BLaER1 treated with 17β-estradiol and CSF1 and Interleukin-3, amounts not matched to agents 10 nM and 100 nM (cell line): ENCODE results near the gene GLIPR1L1.
"Not testable (repeated sequence)": the region's sequence is repeated elsewhere in the genome, so short reads cannot be mapped to it uniquely, and the experiment has no call there.

Experiments used
- H3K27ac ChIP-seq, 11 experiments: shearing (Covaris generic); formaldehyde crosslinking; 2 replicates each; pipeline ENCODE4 v1.8.1; 2022
- H3K27me3 ChIP-seq, 11 experiments: shearing (Covaris generic); formaldehyde crosslinking; 2 replicates each; pipeline ENCODE4 v1.8.1; 2022
- H3K36me3 ChIP-seq, 11 experiments: shearing (Covaris generic); formaldehyde crosslinking; 2 replicates each; pipeline ENCODE4 v1.8.1; 2022
- H3K4me1 ChIP-seq, 10 experiments: shearing (Covaris generic); formaldehyde crosslinking; 2 replicates each; pipeline ENCODE4 v1.8.1; 2022
- H3K4me2 ChIP-seq, 11 experiments: shearing (Covaris generic); formaldehyde crosslinking; 2 replicates each; pipeline ENCODE4 v1.8.1; 2022
- H3K4me3 ChIP-seq, 10 experiments: shearing (Covaris generic); formaldehyde crosslinking; 2 replicates each; pipeline ENCODE4 v1.8.1; 2022
- H3K9ac ChIP-seq, 11 experiments: shearing (Covaris generic); formaldehyde crosslinking; 2 replicates each; pipeline ENCODE4 v1.8.1; 2022
- H3K9me3 ChIP-seq, 11 experiments: shearing (Covaris generic); formaldehyde crosslinking; replicated peaks in 1 of 11; 2 replicates each; pipeline ENCODE4 v1.8.1; 2022
- H4K20me1 ChIP-seq, 11 experiments: shearing (Covaris generic); formaldehyde crosslinking; 2 replicates each; pipeline ENCODE4 v1.8.1; 2022
- Cebpa-rat ChIP-seq, 11 experiments: shearing (Covaris generic); IDR thresholded peaks; 2 replicates each; pipeline ENCODE4 v1.8.1; 2022

The GLIPR1L1 gene

DNA sequence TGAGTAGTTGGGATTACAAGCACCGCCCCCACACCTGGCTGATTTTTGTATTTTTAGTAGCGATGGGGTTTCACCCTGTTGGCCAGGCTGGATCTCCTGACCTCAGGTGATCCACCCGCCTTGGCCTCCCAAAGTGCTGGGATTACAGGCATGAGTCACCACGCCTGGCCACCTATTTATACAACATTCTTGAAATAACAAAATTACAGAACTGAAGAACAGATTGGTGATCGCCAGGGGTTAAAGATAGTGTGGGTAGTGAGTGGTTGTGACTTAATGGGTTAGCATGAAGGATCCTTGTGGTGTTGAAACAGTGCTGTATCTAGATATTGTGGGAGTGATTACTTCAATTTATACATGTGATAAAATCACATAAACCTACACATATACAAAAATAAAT, 7.4 kb downstream of the GLIPR1L1 start:
- Histone ChIP-seq H3K4me2 (no peak overlapping the region), H3K4me1 (no peaks in the 10 kb centered on the region), H4K20me1 (no peaks in the 10 kb centered on the region), H3K36me3 (no peaks in the 10 kb centered on the region), H3K4me3 (no peak overlapping the region), H3K9me3 (peaks cover 0 to 7% (median 0%) of the 10 kb centered on the region in 11 experiments; a peak in 6 of 22 replicates), H3K9ac (no peak overlapping the region), H3K27ac (no peak overlapping the region), H3K27me3 (no peaks in the 10 kb centered on the region)
- TF ChIP-seq Cebpa-rat (IDR thresholded peaks at IDR 0.05): no peak

DNA sequence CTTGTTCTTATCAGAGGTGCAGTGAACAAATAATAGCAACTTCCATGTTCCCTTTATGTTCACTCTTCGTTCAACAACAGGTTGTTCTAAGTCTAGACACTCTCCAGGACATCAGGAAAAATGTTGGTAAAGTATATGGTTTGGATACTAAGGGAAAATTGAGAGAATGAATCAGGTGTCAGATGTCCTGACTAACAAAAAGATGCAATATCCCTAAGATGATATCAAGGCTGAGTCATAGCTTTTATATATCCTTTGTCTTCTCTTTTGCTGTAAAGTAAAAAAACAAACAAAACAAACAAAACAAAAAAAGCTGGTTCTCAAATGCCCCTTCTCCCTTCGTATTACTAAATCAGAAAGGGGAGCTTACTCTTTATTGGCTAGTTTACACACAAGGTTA, 11.1 kb downstream of the GLIPR1L1 start:
- Histone ChIP-seq H3K9ac (no peak overlapping the region), H3K27ac (no peak overlapping the region), H3K4me1 (no peaks in the 10 kb centered on the region), H4K20me1 (no peaks in the 10 kb centered on the region), H3K36me3 (no peaks in the 10 kb centered on the region), H3K27me3 (no peaks in the 10 kb centered on the region), H3K4me3 (no peak overlapping the region), H3K9me3 (peaks cover 0 to 7% (median 0%) of the 10 kb centered on the region in 11 experiments; a peak in 6 of 22 replicates), H3K4me2 (no peak overlapping the region)
- TF ChIP-seq Cebpa-rat (IDR thresholded peaks at IDR 0.05): no peak

DNA sequence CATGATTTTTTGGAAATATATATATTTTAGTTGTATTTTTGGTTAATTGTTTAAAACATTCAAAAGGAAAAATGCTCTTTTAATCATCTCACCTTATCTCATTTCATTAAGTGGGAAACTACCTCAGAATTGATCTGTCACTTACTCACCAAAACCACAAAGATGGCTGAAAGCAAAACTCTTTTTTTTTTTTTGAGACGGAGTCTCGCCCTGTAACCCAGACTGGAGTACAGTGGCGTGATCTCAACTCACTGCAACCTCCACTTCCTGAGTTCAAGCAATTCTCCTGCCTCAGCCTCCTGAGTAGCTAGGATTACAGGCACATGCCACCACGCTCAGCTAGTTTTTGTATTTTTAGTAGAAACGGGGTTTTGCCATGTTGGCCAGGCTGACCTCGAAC, 11.7 kb downstream of the GLIPR1L1 start:
- not testable (repeated sequence) for H3K4me2 ChIP-seq, H3K4me3 ChIP-seq, H3K9me3 ChIP-seq, H3K9ac ChIP-seq, H4K20me1 ChIP-seq, H3K27ac ChIP-seq, H3K4me1 ChIP-seq, H3K27me3 ChIP-seq, H3K36me3 ChIP-seq

DNA sequence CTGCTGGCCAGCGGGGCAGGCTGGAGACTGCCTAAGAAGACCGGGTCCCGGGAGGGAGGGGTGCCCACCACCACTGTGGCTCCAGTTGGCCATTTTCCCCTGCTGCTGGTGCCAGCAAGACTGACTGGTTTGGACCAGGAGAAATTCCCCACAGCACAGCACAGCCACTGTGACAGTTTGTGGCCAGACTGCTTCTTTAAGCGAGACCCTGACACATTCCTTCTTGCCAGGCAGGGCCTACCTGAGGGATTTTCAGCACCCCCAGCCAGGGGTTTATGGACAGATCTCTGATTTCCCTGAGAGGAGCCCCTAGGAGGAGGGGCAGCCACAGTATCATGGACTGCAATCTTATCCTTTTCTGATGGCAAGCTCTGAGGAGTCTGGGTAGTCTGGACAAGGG, 15.5 kb downstream of the GLIPR1L1 start:
- H3K4me3 ChIP-seq: no peak overlapping the region
- no peaks in the 10 kb centered on the region for H3K4me1 ChIP-seq
- no peak for TF ChIP-seq Cebpa-rat (IDR thresholded peaks at IDR 0.05)
- H3K27me3 ChIP-seq: no peaks in the 10 kb centered on the region
- H4K20me1 ChIP-seq: no peaks in the 10 kb centered on the region
- H3K36me3 ChIP-seq: no peaks in the 10 kb centered on the region
- no peak overlapping the region for H3K27ac ChIP-seq
- H3K9ac ChIP-seq: no peak overlapping the region
- H3K9me3 ChIP-seq: peaks cover 6 to 22% (median 10%) of the 10 kb centered on the region in 11 experiments; a peak in 21 of 22 replicates
- H3K4me2 ChIP-seq: no peak overlapping the region

DNA sequence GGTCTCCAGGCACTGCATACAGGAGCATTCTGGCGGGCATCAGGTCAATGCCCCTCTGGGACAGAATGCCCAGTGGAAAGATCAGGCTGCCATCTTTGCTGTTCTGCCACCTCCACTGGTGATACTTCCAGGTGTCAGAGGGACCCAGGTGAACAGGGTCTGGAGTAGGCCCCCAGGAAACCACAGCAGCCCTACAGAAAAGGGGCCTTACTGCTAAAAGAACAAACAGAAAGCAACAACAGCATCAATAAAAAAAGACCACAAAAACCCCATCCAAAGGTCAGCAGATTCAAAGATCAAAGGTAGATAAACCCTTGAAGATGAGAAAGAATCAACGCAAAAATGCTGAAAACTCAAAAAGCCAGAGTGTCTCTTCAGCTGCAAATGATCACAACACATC, 15.9 kb downstream of the GLIPR1L1 start:
- H3K27me3 ChIP-seq: no peaks in the 10 kb centered on the region
- no peak overlapping the region for H3K4me2 ChIP-seq
- H3K9me3 ChIP-seq: peaks cover 11 to 26% (median 15%) of the 10 kb centered on the region in 11 experiments; a peak in 21 of 22 replicates
- no peak overlapping the region for H3K9ac ChIP-seq
- H4K20me1 ChIP-seq: no peaks in the 10 kb centered on the region
- no peak overlapping the region for H3K27ac ChIP-seq
- no peaks in the 10 kb centered on the region for H3K36me3 ChIP-seq
- no peaks in the 10 kb centered on the region for H3K4me1 ChIP-seq
- no peak for TF ChIP-seq Cebpa-rat (IDR thresholded peaks at IDR 0.05)
- H3K4me3 ChIP-seq: no peak overlapping the region

DNA sequence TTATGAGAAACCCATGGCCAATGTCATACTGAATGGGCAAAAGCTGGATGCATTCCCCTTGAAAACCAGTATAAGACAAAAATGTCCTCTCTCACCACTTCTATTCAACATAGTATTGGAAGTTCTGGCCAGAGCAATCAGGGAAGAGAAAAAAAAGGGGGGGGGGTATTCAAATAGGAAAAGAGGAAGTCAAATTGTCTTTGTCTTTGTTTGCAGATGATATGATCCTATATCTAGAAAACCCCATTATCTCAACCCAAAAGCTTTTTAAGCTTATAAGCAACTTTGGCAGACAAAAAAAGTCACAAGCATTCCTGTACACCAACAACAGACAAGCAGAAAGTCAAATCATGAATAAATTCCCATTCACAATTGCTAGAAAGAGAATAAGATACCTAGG, 19.5 kb downstream of the GLIPR1L1 start:
- Histone ChIP-seq H3K4me2 (no peak overlapping the region), H4K20me1 (no peaks in the 10 kb centered on the region), H3K4me1 (no peaks in the 10 kb centered on the region), H3K36me3 (no peaks in the 10 kb centered on the region), H3K9ac (no peak overlapping the region), H3K27ac (no peak overlapping the region), H3K27me3 (no peaks in the 10 kb centered on the region), H3K9me3 (peaks cover 15 to 30% (median 18%) of the 10 kb centered on the region in 11 experiments; a peak in 21 of 22 replicates), H3K4me3 (no peak overlapping the region)
- TF ChIP-seq Cebpa-rat (IDR thresholded peaks at IDR 0.05): no peak

DNA sequence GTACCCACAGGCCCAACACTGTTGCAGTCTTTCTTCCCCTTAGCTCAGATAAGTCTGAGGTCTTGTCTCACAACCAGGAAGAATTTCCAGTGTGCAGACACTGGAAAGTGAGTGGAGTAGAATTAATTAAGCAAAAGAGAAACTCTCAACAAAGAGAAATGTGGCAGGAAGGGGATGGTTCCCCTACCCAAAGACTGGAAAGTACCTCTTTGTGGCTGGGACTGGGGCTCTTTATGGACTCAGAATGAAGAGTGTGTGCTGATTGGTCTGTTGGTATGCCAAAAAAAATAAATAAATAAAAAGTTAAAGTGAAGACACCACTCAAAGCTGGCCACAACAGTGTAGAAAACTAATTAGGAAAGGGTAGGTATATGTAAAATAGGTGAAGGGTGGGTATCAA, 26.4 kb downstream of the GLIPR1L1 start:
- Histone ChIP-seq H3K9me3 (peaks cover 0 to 18% (median 0%) of the 10 kb centered on the region in 11 experiments; a peak in 11 of 22 replicates), H3K4me3 (no peak overlapping the region), H3K27ac (no peak overlapping the region), H3K9ac (no peak overlapping the region), H3K4me1 (peaks cover 0 to 18% (median 2%) of the 10 kb centered on the region in 10 experiments; a peak in 9 of 20 replicates), H4K20me1 (no peaks in the 10 kb centered on the region), H3K4me2 (no peak overlapping the region), H3K27me3 (no peaks in the 10 kb centered on the region), H3K36me3 (no peaks in the 10 kb centered on the region)
- TF ChIP-seq Cebpa-rat (IDR thresholded peaks at IDR 0.05): no peak

DNA sequence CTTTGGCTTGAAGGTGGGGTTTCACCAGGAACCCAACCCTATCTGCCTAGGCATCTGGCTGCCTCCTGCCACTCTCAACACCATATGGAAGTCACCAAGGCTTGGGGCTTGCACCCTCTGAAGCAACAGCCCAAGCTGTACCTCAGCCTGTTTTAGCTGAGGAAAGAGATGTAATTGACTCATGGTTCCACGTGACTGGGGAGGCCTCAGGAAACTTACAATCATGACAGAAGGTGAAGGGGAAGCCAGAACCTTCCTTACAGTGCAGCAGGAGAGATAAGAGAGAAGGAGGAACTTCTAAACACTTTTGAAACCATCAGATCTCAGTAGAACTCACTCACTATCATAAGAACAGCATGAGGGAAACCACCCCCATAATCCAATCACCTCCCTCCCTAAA, 26.9 kb downstream of the GLIPR1L1 start:
- peaks cover 0 to 23% (median 2%) of the 10 kb centered on the region in 10 experiments; a peak in 9 of 20 replicates for H3K4me1 ChIP-seq
- H4K20me1 ChIP-seq: no peaks in the 10 kb centered on the region
- peaks cover 0 to 18% (median 0%) of the 10 kb centered on the region in 11 experiments; a peak in 10 of 22 replicates for H3K9me3 ChIP-seq
- no peak overlapping the region for H3K27ac ChIP-seq
- TF ChIP-seq Cebpa-rat (IDR thresholded peaks at IDR 0.05): no peak
- no peak overlapping the region for H3K4me3 ChIP-seq
- no peaks in the 10 kb centered on the region for H3K36me3 ChIP-seq
- no peaks in the 10 kb centered on the region for H3K27me3 ChIP-seq
- H3K4me2 ChIP-seq: 0 out of 22 replicates have a peak overlapping the region, but pooled peaks of 1 of the 11 experiments have one; percentile 11
- no peak overlapping the region for H3K9ac ChIP-seq

DNA sequence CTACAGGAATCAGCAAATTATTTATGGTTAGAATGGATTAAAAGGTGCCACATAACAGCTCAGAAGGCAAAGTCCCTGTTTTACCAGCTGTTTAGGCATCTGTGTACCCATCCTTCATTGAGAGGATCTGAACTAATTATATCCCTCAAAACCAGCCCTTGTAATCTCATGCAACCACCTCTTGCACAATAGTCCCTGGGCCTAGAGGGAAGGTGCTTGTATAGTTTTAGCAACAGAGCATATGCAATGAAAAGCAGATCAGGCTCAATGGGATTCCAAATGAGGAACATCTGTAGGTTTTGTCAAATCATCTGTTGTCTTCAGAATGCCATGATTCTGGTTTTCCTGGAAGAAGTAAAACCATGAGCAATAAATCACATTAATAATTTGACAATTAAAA, 30.4 kb downstream of the GLIPR1L1 start:
- H4K20me1 ChIP-seq: no peaks in the 10 kb centered on the region
- TF ChIP-seq Cebpa-rat (IDR thresholded peaks at IDR 0.05): peak in 8 of 11 experiments; percentile 20 to 85 (median 62); a peak in 10 of 22 replicates
- no peaks in the 10 kb centered on the region for H3K27me3 ChIP-seq
- H3K27ac ChIP-seq: peak overlapping the region in 2 of 11 experiments; percentile 42 to 45; a peak in 4 of 22 replicates
- H3K4me2 ChIP-seq: peak overlapping the region in 5 of 11 experiments; percentile 27 to 57 (median 43); a peak in 6 of 22 replicates
- H3K4me1 ChIP-seq: peaks cover 0 to 27% (median 2%) of the 10 kb centered on the region in 10 experiments; a peak in 9 of 20 replicates
- no peak overlapping the region for H3K9ac ChIP-seq
- no peaks in the 10 kb centered on the region for H3K36me3 ChIP-seq
- no peak overlapping the region for H3K4me3 ChIP-seq
- peaks cover 0 to 18% (median 0%) of the 10 kb centered on the region in 11 experiments; a peak in 10 of 22 replicates for H3K9me3 ChIP-seq

DNA sequence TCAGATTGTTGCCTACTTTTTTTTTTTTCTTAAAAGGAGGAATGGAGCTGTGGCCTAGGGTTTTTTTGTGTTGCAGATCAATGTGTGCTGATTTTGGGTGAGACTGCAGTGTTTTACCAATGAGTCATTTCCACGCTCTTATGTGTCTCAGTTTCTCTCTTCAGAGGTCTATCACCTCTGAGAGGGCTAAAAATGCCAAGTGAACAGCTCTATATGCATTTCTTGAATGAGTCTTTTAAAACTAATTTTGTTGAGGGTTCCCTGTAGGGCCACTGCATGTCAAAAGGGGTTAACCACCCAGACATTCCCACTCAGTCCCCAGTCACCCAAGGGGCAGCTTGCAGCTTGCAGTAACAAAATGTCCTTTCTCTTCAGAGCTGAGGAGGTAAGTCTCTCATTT, 32.2 kb downstream of the GLIPR1L1 start:
- peak overlapping the region in 3 of 11 experiments; percentile 22 to 36 (median 35); a peak in 4 of 22 replicates for H3K4me2 ChIP-seq
- H3K9me3 ChIP-seq: peaks cover 0 to 1% (median 0%) of the 10 kb centered on the region in 11 experiments; a peak in 3 of 22 replicates
- H3K4me1 ChIP-seq: peaks cover 0 to 24% (median 2%) of the 10 kb centered on the region in 10 experiments; a peak in 9 of 20 replicates
- no peak overlapping the region for H3K4me3 ChIP-seq
- no peaks in the 10 kb centered on the region for H3K36me3 ChIP-seq
- no peak for TF ChIP-seq Cebpa-rat (IDR thresholded peaks at IDR 0.05)
- H3K27me3 ChIP-seq: no peaks in the 10 kb centered on the region
- no peaks in the 10 kb centered on the region for H4K20me1 ChIP-seq
- no peak overlapping the region for H3K27ac ChIP-seq
- H3K9ac ChIP-seq: no peak overlapping the region
